Hepatocyte (in vitro differentiated cells): ENCODE measurements around the gene VAV2.

ENCODE experiments used
- EZH2 ChIP-seq: fragments of 200-600 bp; sonication (generic); IDR thresholded peaks from 2 replicates; pipeline ENCODE4 v1.6.1; 2016; ENCODE audit warnings: antibody characterized with exemption, mild to moderate bottlenecking, borderline replicate concordance
- TF ChIP-seq, protein P1 (sequence below): fragments of 200-600 bp; sonication (generic); IDR thresholded peaks from 2 replicates; pipeline ENCODE4 v1.5.1; 2016; ENCODE audit warnings: antibody characterized with exemption, mild to moderate bottlenecking; ENCODE audit not compliant: poor library complexity

DNA sequence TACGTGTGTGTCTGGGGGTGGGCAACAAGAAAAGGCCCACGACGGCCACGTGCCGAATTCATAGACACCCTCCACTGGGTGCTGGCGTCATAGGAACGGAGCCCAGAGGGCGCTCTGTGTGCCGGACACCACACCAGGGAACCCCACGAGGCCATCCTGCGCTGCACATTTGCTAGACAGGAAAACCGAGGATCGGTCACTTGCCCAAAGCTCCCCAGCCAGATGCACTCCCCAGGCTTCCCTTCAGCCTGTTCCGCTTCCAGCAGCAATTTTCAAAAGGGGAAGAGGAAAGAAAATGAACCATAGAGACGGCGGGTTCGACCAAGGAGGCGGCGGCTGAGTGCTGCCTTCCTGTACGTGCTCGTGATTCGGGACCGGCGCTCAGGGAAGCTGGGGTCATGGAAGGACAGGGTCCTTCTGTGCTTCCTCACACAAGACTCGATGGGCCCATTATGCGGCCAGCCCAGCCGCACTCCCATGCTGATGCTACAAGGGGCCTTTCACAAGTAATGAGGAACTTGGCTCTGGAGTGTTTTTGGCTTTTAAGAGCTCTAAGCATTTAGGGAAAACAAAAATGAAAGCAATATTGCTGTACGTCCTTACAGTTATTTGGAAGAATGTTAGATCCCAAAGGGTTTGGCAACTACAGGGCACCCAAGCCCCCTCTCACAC, 129.4 kb downstream of the VAV2 start:
- TF ChIP-seq, protein P1, sequence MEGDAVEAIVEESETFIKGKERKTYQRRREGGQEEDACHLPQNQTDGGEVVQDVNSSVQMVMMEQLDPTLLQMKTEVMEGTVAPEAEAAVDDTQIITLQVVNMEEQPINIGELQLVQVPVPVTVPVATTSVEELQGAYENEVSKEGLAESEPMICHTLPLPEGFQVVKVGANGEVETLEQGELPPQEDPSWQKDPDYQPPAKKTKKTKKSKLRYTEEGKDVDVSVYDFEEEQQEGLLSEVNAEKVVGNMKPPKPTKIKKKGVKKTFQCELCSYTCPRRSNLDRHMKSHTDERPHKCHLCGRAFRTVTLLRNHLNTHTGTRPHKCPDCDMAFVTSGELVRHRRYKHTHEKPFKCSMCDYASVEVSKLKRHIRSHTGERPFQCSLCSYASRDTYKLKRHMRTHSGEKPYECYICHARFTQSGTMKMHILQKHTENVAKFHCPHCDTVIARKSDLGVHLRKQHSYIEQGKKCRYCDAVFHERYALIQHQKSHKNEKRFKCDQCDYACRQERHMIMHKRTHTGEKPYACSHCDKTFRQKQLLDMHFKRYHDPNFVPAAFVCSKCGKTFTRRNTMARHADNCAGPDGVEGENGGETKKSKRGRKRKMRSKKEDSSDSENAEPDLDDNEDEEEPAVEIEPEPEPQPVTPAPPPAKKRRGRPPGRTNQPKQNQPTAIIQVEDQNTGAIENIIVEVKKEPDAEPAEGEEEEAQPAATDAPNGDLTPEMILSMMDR: no peak
- TF ChIP-seq EZH2: no peak
